Central memory CD4-positive, alpha-beta T cell (primary cell): ENCODE results near the gene SVOP.

Experiments
- DNase-seq: peaks from one replicate; pipeline ENCODE4 v3.0.0; 2022

Gene SVOP

GRCh38 chr12:108972358-108972757 lies 48.5 kb downstream of the SVOP start:
- no peak for DNase-seq

GRCh38 chr12:108969622-108970021 lies 51.2 kb downstream of the SVOP start:
- DNase-seq: no peak

- no peak for DNase-seq
Observed at GRCh38 chr12:108967869-108968540, 52.9 kb downstream of the SVOP start.

GRCh38 chr12:108966378-108967151 lies 54.3 kb downstream of the SVOP start:
- DNase-seq: no peak

GRCh38 chr12:108965886-108966285 lies 55.0 kb downstream of the SVOP start:
- DNase-seq: no peak

- DNase-seq: no peak
Observed at GRCh38 chr12:108964371-108965352, 56.2 kb downstream of the SVOP start.

- DNase-seq: no peak
Observed at GRCh38 chr12:108962256-108962655, 58.6 kb downstream of the SVOP start.

GRCh38 chr12:108959748-108960655 lies 60.9 kb downstream of the SVOP start:
- no peak for DNase-seq

GRCh38 chr12:108955225-108955835 lies 65.5 kb downstream of the SVOP start:
- no peak for DNase-seq

GRCh38 chr12:108950991-108951739 lies 69.7 kb downstream of the SVOP start:
- DNase-seq: peak; percentile 63

- DNase-seq: no peak
Observed at GRCh38 chr12:108949976-108950375, 70.9 kb downstream of the SVOP start.

- no peak for DNase-seq
Observed at GRCh38 chr12:108948367-108948766, 72.5 kb downstream of the SVOP start.

GRCh38 chr12:108947097-108947496 lies 73.8 kb downstream of the SVOP start:
- DNase-seq: no peak

- DNase-seq: no peak
Observed at GRCh38 chr12:108940138-108940537, 80.7 kb downstream of the SVOP start.

GRCh38 chr12:108939594-108939993 lies 81.3 kb downstream of the SVOP start:
- peak; percentile 10 for DNase-seq

- DNase-seq: no peak
Observed at GRCh38 chr12:108938247-108938924, 82.5 kb downstream of the SVOP start.

GRCh38 chr12:108935159-108935763 lies 85.6 kb downstream of the SVOP start:
- DNase-seq: no peak

- DNase-seq: no peak
Observed at GRCh38 chr12:108933949-108934348, 86.9 kb downstream of the SVOP start.

- no peak for DNase-seq
Observed at GRCh38 chr12:108930756-108931155, 90.1 kb downstream of the SVOP start.

GRCh38 chr12:108930155-108930554 lies 90.7 kb downstream of the SVOP start:
- no peak for DNase-seq
